Astrocyte (in vitro differentiated cells and primary cell): ENCODE data around the gene CSRNP2. TPM values are rescaled to one million over a fixed set of nuclear protein-coding genes. Genes with fewer than 3 reads are reported as not detected.

ENCODE experiments used
- DNase-seq: peaks from one replicate; pipeline ENCODE4 v3.0.0-alpha.2; 2010; ENCODE audit warnings: low read depth
- FAIRE-seq: peaks from 2 replicates; lab custom pipeline; 2011; peaks lifted over from hg19 to GRCh38; lab: Jason Lieb, UNC
- H2AFZ ChIP-seq: 2 replicates; pipeline ENCODE4 v1.6.0; 2012; ENCODE audit warnings: low read depth, low read length, inconsistent platforms
- H3K27ac ChIP-seq: 2 replicates; pipeline ENCODE4 v1.5.1; 2011; ENCODE audit warnings: low read depth, low read length, inconsistent platforms
- H3K27me3 ChIP-seq: 2 replicates; pipeline ENCODE4 v1.6.0; 2011; ENCODE audit warnings: low read length, inconsistent platforms; ENCODE audit not compliant: insufficient read depth
- H3K36me3 ChIP-seq: 2 replicates; pipeline ENCODE4 v1.5.1; 2011; ENCODE audit warnings: low read length, inconsistent platforms; ENCODE audit not compliant: insufficient read depth
- H3K4me1 ChIP-seq: 2 replicates; pipeline ENCODE4 v1.5.1; 2011; ENCODE audit warnings: low read length, inconsistent platforms; ENCODE audit not compliant: insufficient read depth
- H3K4me2 ChIP-seq: 2 replicates; pipeline ENCODE4 v1.6.0; 2012; ENCODE audit warnings: low read length, inconsistent platforms
- H3K4me3 ChIP-seq: 2 replicates; pipeline ENCODE4 v1.5.1; 2011; ENCODE audit warnings: low read depth, mild to moderate bottlenecking, low read length, inconsistent platforms; ENCODE audit not compliant: insufficient read depth
- H3K79me2 ChIP-seq: 2 replicates; pipeline ENCODE4 v1.6.0; 2012; ENCODE audit warnings: mild to moderate bottlenecking, low read length, inconsistent platforms; ENCODE audit not compliant: insufficient read depth
- H3K9ac ChIP-seq: 2 replicates; pipeline ENCODE4 v1.6.0; 2012; ENCODE audit warnings: mild to moderate bottlenecking, low read length, inconsistent platforms
- H3K9me3 ChIP-seq: 2 replicates; pipeline ENCODE4 v1.5.1; 2012; ENCODE audit warnings: low read depth, mild to moderate bottlenecking, low read length, inconsistent platforms; ENCODE audit not compliant: insufficient read depth
- H4K20me1 ChIP-seq: 2 replicates; pipeline ENCODE4 v1.6.0; 2012; ENCODE audit warnings: low read length, inconsistent platforms; ENCODE audit not compliant: insufficient read depth
- H3K27ac Mint-ChIP-seq: one replicate; pipeline ENCODE4 v1.8.0; 2021; ENCODE audit warnings: mild to moderate bottlenecking, mixed read lengths; ENCODE audit not compliant: unreplicated experiment
- H3K27me3 Mint-ChIP-seq: one replicate; pipeline ENCODE4 v1.8.0; 2021; ENCODE audit warnings: low read depth, mixed read lengths; ENCODE audit not compliant: unreplicated experiment
- H3K36me3 Mint-ChIP-seq: one replicate; pipeline ENCODE4 v1.8.0; 2021; ENCODE audit warnings: low read depth, mixed read lengths; ENCODE audit not compliant: unreplicated experiment
- H3K4me1 Mint-ChIP-seq: one replicate; pipeline ENCODE4 v1.8.0; 2021; ENCODE audit warnings: low read depth, mixed read lengths; ENCODE audit not compliant: unreplicated experiment
- H3K4me3 Mint-ChIP-seq: one replicate; pipeline ENCODE4 v1.8.0; 2021; ENCODE audit warnings: mild to moderate bottlenecking, moderate library complexity, mixed read lengths; ENCODE audit not compliant: unreplicated experiment
- H3K9me3 Mint-ChIP-seq: one replicate; pipeline ENCODE4 v1.8.0; 2021; ENCODE audit warnings: mild to moderate bottlenecking, mixed read lengths; ENCODE audit not compliant: unreplicated experiment
- EZH2 ChIP-seq: IDR thresholded peaks from 2 replicates; pipeline ENCODE4 v1.6.1; 2012; ENCODE audit warnings: mild to moderate bottlenecking, low read length, inconsistent platforms; ENCODE audit not compliant: insufficient read depth
- total RNA-seq: library from RNA; stranded (reverse); gene quantifications from 2 replicates; pipeline ENCODE4 v1.2.1, GENCODE V29; 2021
- TF ChIP-seq, protein P1 (sequence below): IDR thresholded peaks from 2 replicates; pipeline ENCODE4 v1.5.1; 2011; ENCODE audit warnings: low read depth, mild to moderate bottlenecking, inconsistent platforms, low read length, moderate library complexity; ENCODE audit not compliant: insufficient read depth

Gene CSRNP2
- total RNA-seq, 1 donor from 2014 or later, result 61.6 TPM

DNA sequence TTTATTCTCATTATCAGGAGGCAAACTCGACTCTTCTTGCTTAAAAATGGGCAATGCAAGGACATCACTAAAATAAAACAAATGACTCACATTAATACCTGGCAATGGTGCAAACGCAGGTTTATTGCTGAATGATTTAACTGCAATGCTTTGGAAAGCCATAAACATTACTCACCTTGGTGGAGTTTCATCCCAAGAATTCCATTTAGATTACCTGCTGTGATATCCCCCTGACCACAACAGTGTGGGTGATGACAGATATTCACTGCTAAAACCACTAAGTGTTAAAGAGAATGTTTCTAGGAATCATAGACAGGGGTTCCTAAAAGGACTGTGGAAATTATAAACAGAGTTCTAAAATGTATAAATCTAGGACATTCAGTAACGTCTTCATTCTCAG, 35.3 kb upstream of the CSRNP2 start:
- H3K4me2 ChIP-seq, result peak overlapping the region; percentile 42
- peaks cover 10% of the 10 kb centered on the region for H3K36me3 Mint-ChIP-seq
- no peaks in the 10 kb centered on the region for H3K27me3 ChIP-seq
- peaks cover 6% of the 10 kb centered on the region for H4K20me1 ChIP-seq
- H3K27ac Mint-ChIP-seq, result peak overlapping the region; percentile 20
- H3K4me1 ChIP-seq, result peaks cover 4% of the 10 kb centered on the region
- H3K27ac ChIP-seq, result no peak overlapping the region
- no peaks in the 10 kb centered on the region for H3K27me3 Mint-ChIP-seq
- H3K4me1 Mint-ChIP-seq, result peaks cover 8% of the 10 kb centered on the region
- peaks cover 7% of the 10 kb centered on the region for H3K36me3 ChIP-seq
- peak; percentile 97 for DNase-seq
- no peak for TF ChIP-seq EZH2
- TF ChIP-seq, protein P1, sequence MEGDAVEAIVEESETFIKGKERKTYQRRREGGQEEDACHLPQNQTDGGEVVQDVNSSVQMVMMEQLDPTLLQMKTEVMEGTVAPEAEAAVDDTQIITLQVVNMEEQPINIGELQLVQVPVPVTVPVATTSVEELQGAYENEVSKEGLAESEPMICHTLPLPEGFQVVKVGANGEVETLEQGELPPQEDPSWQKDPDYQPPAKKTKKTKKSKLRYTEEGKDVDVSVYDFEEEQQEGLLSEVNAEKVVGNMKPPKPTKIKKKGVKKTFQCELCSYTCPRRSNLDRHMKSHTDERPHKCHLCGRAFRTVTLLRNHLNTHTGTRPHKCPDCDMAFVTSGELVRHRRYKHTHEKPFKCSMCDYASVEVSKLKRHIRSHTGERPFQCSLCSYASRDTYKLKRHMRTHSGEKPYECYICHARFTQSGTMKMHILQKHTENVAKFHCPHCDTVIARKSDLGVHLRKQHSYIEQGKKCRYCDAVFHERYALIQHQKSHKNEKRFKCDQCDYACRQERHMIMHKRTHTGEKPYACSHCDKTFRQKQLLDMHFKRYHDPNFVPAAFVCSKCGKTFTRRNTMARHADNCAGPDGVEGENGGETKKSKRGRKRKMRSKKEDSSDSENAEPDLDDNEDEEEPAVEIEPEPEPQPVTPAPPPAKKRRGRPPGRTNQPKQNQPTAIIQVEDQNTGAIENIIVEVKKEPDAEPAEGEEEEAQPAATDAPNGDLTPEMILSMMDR, result no peak
- no peaks in the 10 kb centered on the region for H3K79me2 ChIP-seq
- H3K4me3 Mint-ChIP-seq, result no peak overlapping the region
- H3K9me3 ChIP-seq, result no peaks in the 10 kb centered on the region
- no peak overlapping the region for H3K4me3 ChIP-seq
- peak; percentile 63 for FAIRE-seq
- H3K9me3 Mint-ChIP-seq, result no peaks in the 10 kb centered on the region
- H3K9ac ChIP-seq, result no peak overlapping the region
- no peak overlapping the region for H2AFZ ChIP-seq

DNA sequence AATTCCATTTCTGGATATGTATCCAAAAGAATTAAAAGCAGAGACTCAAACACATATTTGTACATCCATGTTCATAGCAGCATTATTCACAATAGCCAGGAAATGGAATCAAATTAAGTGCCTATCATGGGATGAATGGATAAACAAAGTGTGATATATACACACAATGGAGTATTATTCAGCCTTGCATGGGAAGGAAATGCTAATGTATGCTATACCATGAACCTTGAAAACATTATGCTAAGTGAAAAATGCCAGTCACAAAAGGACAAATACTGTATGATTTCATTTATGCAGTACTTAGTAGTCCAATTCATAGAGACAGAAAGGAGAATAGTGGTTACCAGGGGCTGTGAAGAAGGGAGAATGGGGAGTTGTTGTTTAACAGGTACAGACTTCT, 32.1 kb upstream of the CSRNP2 start:
- H3K4me1 Mint-ChIP-seq, result peaks cover 8% of the 10 kb centered on the region

DNA sequence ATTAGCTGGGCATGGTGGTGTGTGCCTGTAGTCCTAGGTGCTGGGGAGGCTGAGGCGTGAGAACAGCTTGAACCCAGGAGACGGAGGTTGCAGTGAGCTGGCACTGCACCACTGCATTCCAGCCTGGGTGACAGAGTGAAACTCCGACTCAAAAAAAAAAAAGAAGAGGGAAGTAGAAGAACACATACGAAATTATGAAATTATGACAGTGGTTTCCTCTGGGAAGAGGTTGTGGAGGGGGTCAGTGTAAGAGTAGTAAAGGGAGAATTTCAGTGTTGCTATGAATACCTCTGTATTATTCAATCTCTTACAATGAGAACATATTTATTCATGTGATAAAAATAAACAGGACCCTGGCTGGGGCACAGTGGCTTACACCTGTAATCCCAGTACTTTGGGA, 24.7 kb upstream of the CSRNP2 start:
- H3K36me3 Mint-ChIP-seq, result peaks cover 5% of the 10 kb centered on the region
- no peaks in the 10 kb centered on the region for H3K27me3 Mint-ChIP-seq
- no peaks in the 10 kb centered on the region for H4K20me1 ChIP-seq
- no peak overlapping the region for H2AFZ ChIP-seq
- no peaks in the 10 kb centered on the region for H3K79me2 ChIP-seq
- no peak overlapping the region for H3K4me2 ChIP-seq
- no peaks in the 10 kb centered on the region for H3K27me3 ChIP-seq
- no peak overlapping the region for H3K4me3 Mint-ChIP-seq
- no peak overlapping the region for H3K4me3 ChIP-seq
- DNase-seq (no peak), FAIRE-seq (no peak)
- TF ChIP-seq, protein P1, result no peak
- H3K36me3 ChIP-seq, result peaks cover 25% of the 10 kb centered on the region
- H3K9me3 ChIP-seq, result no peaks in the 10 kb centered on the region
- no peaks in the 10 kb centered on the region for H3K4me1 ChIP-seq
- H3K27ac ChIP-seq, result no peak overlapping the region
- H3K27ac Mint-ChIP-seq, result no peak overlapping the region
- no peaks in the 10 kb centered on the region for H3K4me1 Mint-ChIP-seq
- no peak overlapping the region for H3K9ac ChIP-seq
- H3K9me3 Mint-ChIP-seq, result no peaks in the 10 kb centered on the region

More for the DNA sequence above, 32.1 kb upstream of the CSRNP2 start:
- Mint-ChIP-seq H3K9me3 (no peaks in the 10 kb centered on the region), H3K36me3 (peaks cover 7% of the 10 kb centered on the region), H3K4me3 (no peak overlapping the region), H3K27me3 (no peaks in the 10 kb centered on the region), H3K27ac (no peak overlapping the region)
- peaks cover 4% of the 10 kb centered on the region for H3K4me1 ChIP-seq
- FAIRE-seq (no peak), DNase-seq (no peak)
- no peak overlapping the region for H3K27ac ChIP-seq
- no peaks in the 10 kb centered on the region for H3K79me2 ChIP-seq
- TF ChIP-seq, protein P1, result no peak
- no peak for TF ChIP-seq EZH2
- H3K27me3 ChIP-seq, result no peaks in the 10 kb centered on the region
- H3K36me3 ChIP-seq, result peaks cover 10% of the 10 kb centered on the region
- H3K4me2 ChIP-seq, result no peak overlapping the region
- H2AFZ ChIP-seq, result no peak overlapping the region
- no peaks in the 10 kb centered on the region for H3K9me3 ChIP-seq
- peaks cover 4% of the 10 kb centered on the region for H4K20me1 ChIP-seq
- no peak overlapping the region for H3K9ac ChIP-seq
- H3K4me3 ChIP-seq, result no peak overlapping the region
